Measurements from ENCODE around the gene CCDC85B.

- TF ChIP-seq CTCF (IDR thresholded peaks at IDR 0.05; ENCODE audit: low read depth, low read length), result no peak
- TF ChIP-seq POLR2A (IDR thresholded peaks at IDR 0.05; ENCODE audit: extremely low read depth, insufficient read length), result no peak
- TF ChIP-seq MYC (IDR thresholded peaks at IDR 0.05; ENCODE audit: low read depth, low read length), result no peak
Measured at GRCh38 chr11:65917434-65918210, 27.1 kb downstream of the CCDC85B start.
